LNCaP clone FGC (cell line): ENCODE measurements around the gene PRRX1.

Source experiments
- DNase-seq: peaks from one replicate; pipeline ENCODE4 v3.0.0-alpha.2; 2011; ENCODE audit warnings: low read depth
- H3K4me3 ChIP-seq: 2 replicates; pipeline ENCODE4 v1.5.1; 2011; ENCODE audit warnings: mild to moderate bottlenecking, low read depth, low read length, control low read depth
- CTCF ChIP-seq: IDR thresholded peaks from 2 replicates; pipeline ENCODE4 v1.5.1; 2012; ENCODE audit warnings: mild to moderate bottlenecking; ENCODE audit not compliant: control insufficient read depth, insufficient read depth; ENCODE audit errors: extremely low read depth

The PRRX1 gene

GRCh38 chr1:170730438-170730837 is 66.5 kb downstream of the PRRX1 start:
- no peak overlapping the region for H3K4me3 ChIP-seq
- no peak for DNase-seq
- TF ChIP-seq CTCF = no peak

GRCh38 chr1:170731566-170732251 is 67.8 kb downstream of the PRRX1 start:
- no peak for TF ChIP-seq CTCF
- DNase-seq = no peak

GRCh38 chr1:170732252-170732588 is 68.3 kb downstream of the PRRX1 start:
- H3K4me3 ChIP-seq = no peak overlapping the region
- no peak for TF ChIP-seq CTCF
- no peak for DNase-seq

More at GRCh38 chr1:170731566-170732251, 67.8 kb downstream of the PRRX1 start:
- no peak overlapping the region for H3K4me3 ChIP-seq

- no peak for DNase-seq
- no peak overlapping the region for H3K4me3 ChIP-seq
- TF ChIP-seq CTCF = no peak
Measured at GRCh38 chr1:170734412-170735175, 70.7 kb downstream of the PRRX1 start.

- no peak for DNase-seq
- TF ChIP-seq CTCF = no peak
- H3K4me3 ChIP-seq = no peak overlapping the region
Measured at GRCh38 chr1:170735366-170736263, 71.7 kb downstream of the PRRX1 start.

- no peak for TF ChIP-seq CTCF
- no peak overlapping the region for H3K4me3 ChIP-seq
- no peak for DNase-seq
Measured at GRCh38 chr1:170739803-170740202, 75.9 kb downstream of the PRRX1 start.
